ENCODE results near the gene EFCAB5. TPM values are rescaled to one million over a fixed set of nuclear protein-coding genes. Genes with fewer than 3 reads are reported as not detected.

The EFCAB5 gene
- total RNA-seq, 1 experiment from 2014 or later, result not detected

Other genes with a start within 250 kb of the EFCAB5 start
- gene SSH2, start 11.4 kb upstream of the EFCAB5 start, total RNA-seq (2014; rRNA removed; shearing (Covaris generic)), result 8.7 and 9.2 TPM in 2 replicates
- 3.9 and 8.1 TPM in 2 replicates for gene NSRP1, start 175.2 kb downstream of the EFCAB5 start, total RNA-seq (2014; rRNA removed; shearing (Covaris generic))

Data from RPMI7951 (cell line).